Measurements from ENCODE around the gene RGL1.
"Not testable (repeated sequence)": the region's sequence is repeated elsewhere in the genome, so short reads cannot be mapped to it uniquely, and the experiment has no call there.

RGL1 gene

GRCh38 chr1:183785921-183786320, 19.0 kb upstream of the RGL1 start:
- DNase-seq (ENCODE audit: low spot score) = not testable (repeated sequence)

GRCh38 chr1:183787704-183788103, 17.2 kb upstream of the RGL1 start:
- no peak for DNase-seq (ENCODE audit: low spot score)

- no peak for DNase-seq (ENCODE audit: low spot score)
These were observed 13.6 kb upstream of the RGL1 start for GRCh38 chr1:183791319-183791718.

GRCh38 chr1:183792300-183792699, 12.6 kb upstream of the RGL1 start:
- DNase-seq (ENCODE audit: low spot score) = no peak

GRCh38 chr1:183794088-183794487, 10.8 kb upstream of the RGL1 start:
- DNase-seq (ENCODE audit: low spot score) = no peak

GRCh38 chr1:183800449-183800848, 4.5 kb upstream of the RGL1 start:
- no peak for DNase-seq (ENCODE audit: low spot score)

GRCh38 chr1:183801649-183802048, 3.3 kb upstream of the RGL1 start:
- no peak for DNase-seq (ENCODE audit: low spot score)

- no peak for DNase-seq (ENCODE audit: low spot score)
These were observed 533 bp upstream of the RGL1 start for GRCh38 chr1:183804387-183804786.

- DNase-seq (ENCODE audit: low spot score) = no peak
These were observed 1.2 kb downstream of the RGL1 start for GRCh38 chr1:183806125-183806524.

GRCh38 chr1:183806675-183807074, 1.8 kb downstream of the RGL1 start:
- no peak for DNase-seq (ENCODE audit: low spot score)

- DNase-seq (ENCODE audit: low spot score) = no peak
These were observed 2.7 kb downstream of the RGL1 start for GRCh38 chr1:183807549-183808168.

- no peak for DNase-seq (ENCODE audit: low spot score)
These were observed 3.5 kb downstream of the RGL1 start for GRCh38 chr1:183808296-183809027.

- DNase-seq (ENCODE audit: low spot score) = no peak
These were observed 5.2 kb downstream of the RGL1 start for GRCh38 chr1:183810121-183810520.

GRCh38 chr1:183810756-183811544, 6.0 kb downstream of the RGL1 start:
- DNase-seq (ENCODE audit: low spot score) = no peak

GRCh38 chr1:183812128-183812527, 7.2 kb downstream of the RGL1 start:
- DNase-seq (ENCODE audit: low spot score) = no peak

GRCh38 chr1:183812686-183813569, 8.0 kb downstream of the RGL1 start:
- no peak for DNase-seq (ENCODE audit: low spot score)

- no peak for DNase-seq (ENCODE audit: low spot score)
These were observed 9.3 kb downstream of the RGL1 start for GRCh38 chr1:183814121-183814681.

- DNase-seq (ENCODE audit: low spot score) = no peak
These were observed 11.2 kb downstream of the RGL1 start for GRCh38 chr1:183816110-183816509.

- DNase-seq (ENCODE audit: low spot score) = no peak
These were observed 12.8 kb downstream of the RGL1 start for GRCh38 chr1:183817576-183818288.

GRCh38 chr1:183819059-183819458, 14.1 kb downstream of the RGL1 start:
- DNase-seq (ENCODE audit: low spot score) = no peak

GRCh38 chr1:183821309-183821888, 16.5 kb downstream of the RGL1 start:
- DNase-seq (ENCODE audit: low spot score) = no peak
